ENCODE results near the gene TOM1L1.
A peak's percentile ranks its signal among the peaks of the same experiment; 100 is the strongest.

The TOM1L1 gene

GRCh38 chr17:54900457-54901229 lies at the start of gene TOM1L1:
Gene TOM1L1, plus strand, starts transcription at chr17:54900852. Its CDS starts 14 bp downstream, at chr17:54900866.
- Mint-ChIP-seq H3K36me3 (ENCODE audit: low read depth) (no peaks in the 10 kb centered on the region), H3K27ac (peak within 1 kb of the TSS; percentile 68 to 90 (median 79))

DNA sequence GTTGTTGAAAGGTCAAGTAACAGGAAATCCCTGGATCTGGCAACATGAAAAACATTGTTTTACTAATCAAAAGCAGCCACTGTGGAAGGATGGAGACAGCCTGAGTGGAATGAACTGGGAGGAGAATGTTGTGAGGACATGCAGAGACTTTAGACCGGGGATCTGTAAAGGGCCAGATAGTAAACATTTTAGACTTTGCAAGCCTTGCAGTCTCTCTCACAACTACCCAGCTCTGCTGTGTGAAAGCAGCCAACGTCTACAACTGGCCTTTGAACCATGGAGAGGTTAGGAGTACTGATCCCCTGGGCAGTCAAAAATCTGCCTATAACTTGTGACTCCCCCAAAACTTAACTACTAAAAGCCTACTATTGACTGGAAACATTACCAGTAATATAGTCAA lies 41.5 kb upstream of the TOM1L1 start:
- Mint-ChIP-seq H3K27me3 (ENCODE audit: low read depth) (no peaks in the 10 kb centered on the region), H3K27ac (peak overlapping the region in 1 of 3 experiments; percentile 29), H3K4me1 (peaks cover 15% of the 10 kb centered on the region), H3K36me3 (ENCODE audit: low read depth) (no peaks in the 10 kb centered on the region), H3K9me3 (no peaks in the 10 kb centered on the region), H3K4me3 (no peak overlapping the region)
- TF ChIP-seq, protein P1, sequence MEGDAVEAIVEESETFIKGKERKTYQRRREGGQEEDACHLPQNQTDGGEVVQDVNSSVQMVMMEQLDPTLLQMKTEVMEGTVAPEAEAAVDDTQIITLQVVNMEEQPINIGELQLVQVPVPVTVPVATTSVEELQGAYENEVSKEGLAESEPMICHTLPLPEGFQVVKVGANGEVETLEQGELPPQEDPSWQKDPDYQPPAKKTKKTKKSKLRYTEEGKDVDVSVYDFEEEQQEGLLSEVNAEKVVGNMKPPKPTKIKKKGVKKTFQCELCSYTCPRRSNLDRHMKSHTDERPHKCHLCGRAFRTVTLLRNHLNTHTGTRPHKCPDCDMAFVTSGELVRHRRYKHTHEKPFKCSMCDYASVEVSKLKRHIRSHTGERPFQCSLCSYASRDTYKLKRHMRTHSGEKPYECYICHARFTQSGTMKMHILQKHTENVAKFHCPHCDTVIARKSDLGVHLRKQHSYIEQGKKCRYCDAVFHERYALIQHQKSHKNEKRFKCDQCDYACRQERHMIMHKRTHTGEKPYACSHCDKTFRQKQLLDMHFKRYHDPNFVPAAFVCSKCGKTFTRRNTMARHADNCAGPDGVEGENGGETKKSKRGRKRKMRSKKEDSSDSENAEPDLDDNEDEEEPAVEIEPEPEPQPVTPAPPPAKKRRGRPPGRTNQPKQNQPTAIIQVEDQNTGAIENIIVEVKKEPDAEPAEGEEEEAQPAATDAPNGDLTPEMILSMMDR (IDR thresholded peaks at IDR 0.05; ENCODE audit: unreplicated experiment in 3 of 3): no peak

More at GRCh38 chr17:54900457-54901229, at the start of gene TOM1L1:
- H3K27me3 Mint-ChIP-seq (ENCODE audit: low read depth): peaks cover 24% of the 10 kb centered on the region
- no peaks in the 10 kb centered on the region for H3K9me3 Mint-ChIP-seq
- peaks cover 33% of the 10 kb centered on the region for H3K4me1 Mint-ChIP-seq
- H3K4me3 Mint-ChIP-seq: peak within 1 kb of the TSS; percentile 87 to 96 (median 94)
- TF ChIP-seq, protein P1 (IDR thresholded peaks at IDR 0.05; ENCODE audit: unreplicated experiment in 3 of 3): peak in 1 of 3 experiments; percentile 8

DNA sequence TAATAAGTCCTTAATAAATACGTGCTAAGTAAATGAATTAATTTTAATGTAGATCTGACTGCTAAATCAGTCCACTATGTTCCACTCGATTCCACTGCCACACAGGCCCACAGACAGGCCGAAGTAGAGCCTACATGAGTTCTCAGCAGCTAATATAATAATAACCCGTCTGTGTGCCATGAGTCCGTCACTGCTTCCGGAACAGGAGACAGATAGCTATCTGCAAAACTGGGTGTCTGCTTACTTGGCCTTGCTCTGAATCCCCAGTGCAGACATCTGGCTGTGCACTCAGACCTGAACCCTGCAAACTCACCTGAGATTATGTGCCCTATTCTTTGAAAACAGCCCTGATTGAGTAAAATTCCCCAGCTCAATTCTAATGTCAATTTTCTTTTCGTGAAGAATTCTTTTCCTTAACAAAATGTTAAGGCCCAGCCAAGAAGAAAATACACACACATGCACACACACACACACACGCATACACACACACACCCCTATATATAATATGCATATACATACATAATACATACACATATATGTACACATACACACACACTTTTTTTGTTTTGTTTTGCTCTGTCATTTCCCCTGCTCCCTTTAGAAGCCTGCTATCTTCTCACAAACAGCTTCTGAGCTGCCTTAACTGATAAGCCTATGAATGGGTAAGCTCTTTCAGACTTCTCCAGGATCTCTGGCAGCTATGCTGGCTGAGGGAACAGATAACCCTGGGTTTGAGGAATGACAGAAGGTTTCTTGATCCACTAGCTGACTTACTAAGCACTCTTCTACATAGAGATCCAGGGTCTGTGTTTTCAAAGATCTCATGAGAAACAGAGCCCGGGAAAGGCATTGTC lies 39.8 kb upstream of the TOM1L1 start:
- no peaks in the 10 kb centered on the region for H3K36me3 Mint-ChIP-seq (ENCODE audit: low read depth)
- no peaks in the 10 kb centered on the region for H3K27me3 Mint-ChIP-seq (ENCODE audit: low read depth)
- TF ChIP-seq, protein P1 (IDR thresholded peaks at IDR 0.05; ENCODE audit: unreplicated experiment in 3 of 3): no peak
- H3K9me3 Mint-ChIP-seq: no peaks in the 10 kb centered on the region
- no peak overlapping the region for H3K27ac Mint-ChIP-seq
- H3K4me3 Mint-ChIP-seq: no peak overlapping the region
- H3K4me1 Mint-ChIP-seq: peaks cover 25% of the 10 kb centered on the region

DNA sequence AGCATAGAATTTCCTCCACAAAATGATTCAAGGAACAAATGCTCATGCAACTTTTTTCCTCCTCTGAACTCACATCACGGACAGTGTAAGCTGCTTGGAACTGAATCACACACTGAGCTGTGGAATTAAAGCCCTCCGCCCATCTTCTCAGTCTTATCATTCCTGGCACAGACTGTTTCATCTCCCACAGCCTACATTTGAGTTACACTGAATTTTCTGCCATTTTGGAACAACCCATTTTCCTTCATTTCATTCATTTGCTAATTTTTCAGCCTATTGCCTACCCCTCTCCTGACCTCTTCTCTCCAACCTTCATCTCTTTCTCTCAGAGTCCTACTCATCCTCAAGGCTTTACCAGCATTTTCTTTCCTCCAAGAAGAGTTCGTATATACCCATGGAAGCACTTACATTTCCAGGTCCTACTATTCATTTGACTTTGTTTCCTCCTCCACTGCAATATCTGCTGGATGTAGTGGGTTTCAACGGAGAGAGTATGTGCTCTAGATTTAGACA lies 39.1 kb upstream of the TOM1L1 start:
- Mint-ChIP-seq H3K4me3 (no peak overlapping the region), H3K36me3 (ENCODE audit: low read depth) (no peaks in the 10 kb centered on the region), H3K9me3 (no peaks in the 10 kb centered on the region), H3K27ac (no peak overlapping the region), H3K27me3 (ENCODE audit: low read depth) (no peaks in the 10 kb centered on the region), H3K4me1 (peaks cover 25% of the 10 kb centered on the region)
- TF ChIP-seq, protein P1 (IDR thresholded peaks at IDR 0.05; ENCODE audit: unreplicated experiment in 3 of 3): no peak

GRCh38 chr17:54863176-54863575 lies 37.5 kb upstream of the TOM1L1 start:
- no peak overlapping the region for H3K4me3 Mint-ChIP-seq
- H3K9me3 Mint-ChIP-seq: no peaks in the 10 kb centered on the region
- H3K36me3 Mint-ChIP-seq (ENCODE audit: low read depth): no peaks in the 10 kb centered on the region
- TF ChIP-seq, protein P1 (IDR thresholded peaks at IDR 0.05; ENCODE audit: unreplicated experiment in 3 of 3): no peak
- H3K4me1 Mint-ChIP-seq: peaks cover 25% of the 10 kb centered on the region
- H3K27me3 Mint-ChIP-seq (ENCODE audit: low read depth): no peaks in the 10 kb centered on the region
- H3K27ac Mint-ChIP-seq: no peak overlapping the region
